ENCODE results near the gene NPC1.
"Not testable (repeated sequence)": the region's sequence is repeated elsewhere in the genome, so short reads cannot be mapped to it uniquely, and the experiment has no call there.

NPC1 gene

GRCh38 chr18:23573626-23574431 lies 12.5 kb downstream of the NPC1 start:
- DNase-seq: no peak

- DNase-seq: no peak
These were observed 13.3 kb downstream of the NPC1 start for GRCh38 chr18:23573020-23573419.

- no peak for DNase-seq
These were observed 13.7 kb downstream of the NPC1 start for GRCh38 chr18:23572570-23572969.

- no peak for DNase-seq
These were observed 14.3 kb downstream of the NPC1 start for GRCh38 chr18:23572012-23572411.

- DNase-seq: no peak
These were observed 15.3 kb downstream of the NPC1 start for GRCh38 chr18:23570912-23571504.

GRCh38 chr18:23569299-23570063 lies 16.8 kb downstream of the NPC1 start:
- DNase-seq: no peak

- no peak for DNase-seq
These were observed 17.8 kb downstream of the NPC1 start for GRCh38 chr18:23568281-23569138.

GRCh38 chr18:23567671-23568070 lies 18.6 kb downstream of the NPC1 start:
- no peak for DNase-seq

- DNase-seq: no peak
These were observed 20.3 kb downstream of the NPC1 start for GRCh38 chr18:23565916-23566547.

GRCh38 chr18:23563377-23564043 lies 22.8 kb downstream of the NPC1 start:
- no peak for DNase-seq

GRCh38 chr18:23560186-23560585 lies 26.1 kb downstream of the NPC1 start:
- no peak for DNase-seq

- not testable (repeated sequence) for DNase-seq
These were observed 28.8 kb downstream of the NPC1 start for GRCh38 chr18:23557511-23557910.

GRCh38 chr18:23556145-23556780 lies 30.0 kb downstream of the NPC1 start:
- DNase-seq: no peak

- no peak for DNase-seq
These were observed 32.4 kb downstream of the NPC1 start for GRCh38 chr18:23553887-23554286.

GRCh38 chr18:23552505-23552904 lies 33.8 kb downstream of the NPC1 start:
- no peak for DNase-seq

GRCh38 chr18:23551978-23552377 lies 34.3 kb downstream of the NPC1 start:
- no peak for DNase-seq

- DNase-seq: no peak
These were observed 35.4 kb downstream of the NPC1 start for GRCh38 chr18:23550898-23551297.

GRCh38 chr18:23548719-23549118 lies 37.6 kb downstream of the NPC1 start:
- no peak for DNase-seq

GRCh38 chr18:23548275-23548674 lies 38.0 kb downstream of the NPC1 start:
- DNase-seq: no peak

- no peak for DNase-seq
These were observed 38.5 kb downstream of the NPC1 start for GRCh38 chr18:23547846-23548245.

- no peak for DNase-seq
These were observed 39.0 kb downstream of the NPC1 start for GRCh38 chr18:23547306-23547705.

Data from NCI-H2081 treated with DMSO at 0.1 percent for 48 hours (cell line).